Glomerular endothelial cell (primary cell): ENCODE results near the gene PAQR9. TPM values are rescaled to one million over a fixed set of nuclear protein-coding genes. Genes with fewer than 3 reads are reported as not detected.
"Not testable (repeated sequence)": the region's sequence is repeated elsewhere in the genome, so short reads cannot be mapped to it uniquely, and the experiment has no call there.

ENCODE experiments used
- DNase-seq: peaks from one replicate; pipeline ENCODE4 v3.0.0-alpha.2; 2011; ENCODE audit warnings: low read depth, low spot score; ENCODE audit errors: extremely low read depth
- total RNA-seq: library from RNA; depleted of rRNA; stranded (reverse); fragments of >200 nt; gene quantifications from 2 replicates; pipeline ENCODE4 v1.2.3, GENCODE V29; 2015

Gene PAQR9
- total RNA-seq, result not detected in 2 replicates

GRCh38 chr3:142963516-142964448 lies at the start of gene PAQR9:
PAQR9 (minus strand) TSS chr3:142963674; CDS start chr3:142963336, 338 bp downstream.
- no peak for DNase-seq

DNA sequence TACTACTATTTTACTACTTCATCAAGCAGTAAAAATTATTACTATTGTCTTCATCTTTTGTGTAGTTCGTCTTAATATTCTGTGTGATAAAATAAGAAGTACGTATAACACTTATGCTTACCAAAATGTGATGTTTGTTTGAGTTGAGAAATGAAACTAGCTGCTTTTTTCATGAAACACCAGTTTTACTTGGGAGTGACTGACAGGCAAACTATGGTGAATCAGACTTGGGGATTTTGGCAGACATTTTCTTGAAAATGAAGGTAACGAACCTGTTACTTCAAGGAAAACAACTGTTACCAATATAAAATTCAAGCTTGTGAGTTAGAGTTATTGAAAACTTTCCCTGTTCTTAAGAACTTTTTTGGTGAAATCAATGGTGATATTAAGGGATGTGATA lies 48.2 kb upstream of the PAQR9 start:
- DNase-seq, result no peak

DNA sequence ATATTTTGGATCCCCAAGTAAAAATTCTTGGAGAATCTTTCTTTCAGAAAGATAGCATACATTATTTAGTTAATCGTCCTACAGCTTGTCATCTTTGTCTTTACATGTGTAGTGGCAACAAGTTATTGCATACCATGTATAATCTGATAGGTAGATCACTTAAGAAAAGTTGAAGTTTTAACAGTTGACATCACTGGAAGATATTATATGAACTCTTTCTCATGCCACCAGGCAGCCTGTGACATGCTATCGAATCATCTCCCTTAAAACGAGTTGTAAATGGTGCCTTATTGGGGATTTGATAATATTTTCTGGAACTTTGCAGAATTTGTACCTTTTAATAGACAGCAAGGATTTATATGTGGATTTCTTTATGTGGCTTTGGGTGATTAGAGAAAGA lies 46.5 kb upstream of the PAQR9 start:
- DNase-seq, result no peak

GRCh38 chr3:143004823-143005222 lies 41.3 kb upstream of the PAQR9 start:
- DNase-seq, result no peak

DNA sequence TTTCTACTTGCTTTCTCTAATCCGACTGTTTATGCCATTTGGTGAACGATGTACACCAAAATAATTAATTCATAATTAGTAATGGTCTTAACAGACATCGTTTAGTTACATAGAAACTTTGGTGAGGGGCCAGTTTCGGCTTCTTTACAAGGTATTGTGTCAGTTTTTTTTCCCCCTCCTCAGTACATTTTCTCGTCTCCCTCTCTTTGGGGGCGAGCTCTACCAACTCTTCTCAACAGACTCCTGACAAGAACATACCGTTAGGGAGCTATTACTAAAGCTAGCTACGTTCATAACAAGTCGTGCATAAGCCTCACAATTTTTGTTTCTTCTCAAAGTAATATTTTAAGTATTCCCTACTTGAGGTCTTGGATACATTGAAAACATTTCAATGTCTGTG lies 39.3 kb upstream of the PAQR9 start:
- no peak for DNase-seq

GRCh38 chr3:143002083-143002712 lies 38.7 kb upstream of the PAQR9 start:
- no peak for DNase-seq

DNA sequence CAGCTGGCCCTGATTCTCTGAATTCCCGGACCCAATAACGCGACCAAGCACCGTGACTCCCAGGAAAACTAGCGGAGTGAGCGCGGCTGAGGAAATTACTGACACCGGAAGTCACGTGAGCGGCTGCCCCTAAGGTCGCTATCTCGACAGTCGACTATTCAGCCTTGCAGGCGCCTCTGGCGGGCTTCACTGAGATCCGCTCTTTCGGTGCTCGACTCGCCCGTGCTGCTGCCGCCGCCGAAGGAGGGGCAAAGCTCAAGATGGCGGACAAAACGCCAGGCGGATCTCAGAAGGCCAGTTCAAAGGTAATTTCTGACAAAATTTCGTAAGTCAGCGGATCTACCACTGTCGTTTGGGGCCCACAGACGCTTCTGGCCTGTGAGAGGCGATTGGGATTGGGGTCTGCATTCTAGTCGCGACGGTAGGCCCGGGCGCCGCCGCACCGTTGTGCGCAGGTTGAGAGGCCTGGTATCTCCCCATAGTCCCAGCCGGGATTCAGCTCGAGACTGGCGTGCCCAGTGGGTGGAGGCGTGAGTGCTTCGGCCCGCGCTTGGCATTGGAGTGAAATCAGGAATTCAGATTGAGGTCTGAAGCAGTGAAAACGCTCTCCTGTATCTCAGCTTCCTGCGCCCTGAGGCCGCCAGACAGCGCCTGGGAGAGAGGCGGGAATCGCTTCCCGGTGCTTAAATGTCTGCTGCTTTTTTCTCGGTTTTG lies 38.1 kb upstream of the PAQR9 start, which contains the start of gene U2SURP:
Gene U2SURP, plus strand, starts transcription at position 202 of the 714 bp plus-strand sequence. Its CDS starts 59 bp downstream, at position 261.
- DNase-seq, result peak; percentile 93

DNA sequence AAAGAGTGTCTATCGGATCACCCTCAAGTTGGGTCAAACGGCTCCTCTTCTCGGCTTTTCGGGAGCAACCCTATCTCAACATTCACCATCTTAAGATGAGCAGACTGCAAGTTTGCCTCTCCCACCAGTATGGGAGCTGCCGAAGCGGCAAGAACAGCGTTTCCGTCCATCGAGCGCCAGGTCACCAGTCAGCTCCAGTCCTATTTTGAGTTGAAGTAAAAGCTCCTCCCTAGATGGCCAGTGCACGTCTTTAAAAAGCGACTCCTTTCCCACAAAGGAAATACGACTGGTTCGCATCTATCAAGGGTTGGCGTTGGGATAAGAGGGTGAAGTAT lies 37.5 kb upstream of the PAQR9 start:
- no peak for DNase-seq

DNA sequence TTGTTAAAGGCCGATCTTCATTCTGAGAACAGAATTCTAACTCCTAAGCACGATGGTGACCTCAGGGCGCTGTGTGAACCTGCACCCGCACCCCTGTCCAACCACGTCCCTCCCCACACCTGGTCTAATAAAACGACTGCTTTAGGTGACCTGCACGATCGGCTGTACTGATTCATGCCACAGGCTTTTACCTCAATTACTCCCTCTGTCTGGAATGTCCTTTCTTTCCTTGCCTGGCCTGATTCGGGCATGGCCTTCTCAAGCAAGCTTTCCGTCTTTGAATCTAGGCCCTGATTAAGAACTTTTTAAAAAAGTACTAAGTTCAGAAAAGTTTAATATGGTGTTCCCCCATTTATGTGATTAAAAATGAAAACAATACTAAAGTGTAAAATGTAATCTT lies 37.1 kb upstream of the PAQR9 start:
- DNase-seq, result no peak

DNA sequence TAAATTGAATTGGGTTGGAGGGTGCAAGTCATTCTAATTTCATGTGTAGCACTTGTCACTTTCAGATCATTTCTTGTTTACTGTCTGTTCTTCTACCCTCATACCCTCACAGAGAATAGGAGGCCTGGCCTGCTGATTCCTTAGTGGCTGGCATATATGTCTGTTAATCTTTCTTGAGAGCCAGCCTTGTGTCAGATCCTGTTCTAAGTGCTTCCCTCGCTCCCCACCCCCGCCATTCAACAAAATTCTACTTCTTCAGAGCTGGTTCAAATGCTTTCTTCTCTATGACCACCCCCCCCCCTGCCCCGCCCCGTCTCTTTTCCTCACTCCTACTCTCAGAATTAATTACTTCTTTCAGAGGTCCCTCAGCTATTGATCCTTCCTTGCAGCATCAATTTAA lies 36.4 kb upstream of the PAQR9 start:
- no peak for DNase-seq

- no peak for DNase-seq
Observed at GRCh38 chr3:142998439-142998838, 35.0 kb upstream of the PAQR9 start.

GRCh38 chr3:142997330-142997729 lies 33.9 kb upstream of the PAQR9 start:
- DNase-seq, result no peak

DNA sequence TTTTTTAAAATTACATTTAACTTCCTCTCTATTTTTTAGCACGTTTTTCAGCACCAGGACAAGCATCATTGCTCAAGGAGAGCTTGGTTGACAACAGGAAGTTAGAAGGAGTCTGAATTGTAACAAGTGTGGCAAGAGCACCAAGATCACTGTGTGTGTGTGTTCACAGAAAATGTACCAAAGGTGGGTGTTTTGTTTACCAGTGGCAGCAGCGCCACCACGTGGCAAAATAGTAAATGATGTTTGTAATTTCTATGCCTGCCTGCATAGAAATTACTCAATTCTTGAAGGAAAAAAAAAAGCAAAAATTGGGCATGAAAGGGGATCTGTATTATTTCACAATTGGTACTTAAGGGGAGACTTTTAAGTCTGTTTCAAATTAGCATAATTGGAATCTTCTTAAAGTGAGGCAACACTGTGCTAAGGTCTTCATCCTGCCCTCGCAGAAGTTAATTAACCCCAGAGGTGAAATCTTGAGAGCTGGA lies 30.5 kb upstream of the PAQR9 start:
- no peak for DNase-seq

DNA sequence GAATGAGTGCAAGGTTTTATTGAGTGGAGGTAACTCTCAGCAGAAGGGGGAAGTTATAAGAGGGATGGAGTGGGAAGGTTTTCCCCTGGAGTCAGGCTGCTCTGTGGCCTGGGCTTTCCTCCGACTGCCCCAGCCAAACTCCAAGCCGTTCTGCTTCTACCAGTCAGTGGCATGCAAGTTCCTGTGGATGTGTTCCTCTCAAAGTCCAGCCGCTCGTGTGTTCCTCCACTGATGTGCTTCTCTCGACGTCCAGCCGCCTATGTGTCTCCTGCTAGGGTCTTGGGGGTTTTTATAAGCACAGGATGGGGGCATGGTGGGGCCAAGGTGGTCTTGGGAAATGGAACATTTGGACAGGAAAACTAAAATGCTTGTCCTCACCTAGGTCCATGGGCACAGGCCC lies 28.8 kb upstream of the PAQR9 start:
- DNase-seq, result no peak

DNA sequence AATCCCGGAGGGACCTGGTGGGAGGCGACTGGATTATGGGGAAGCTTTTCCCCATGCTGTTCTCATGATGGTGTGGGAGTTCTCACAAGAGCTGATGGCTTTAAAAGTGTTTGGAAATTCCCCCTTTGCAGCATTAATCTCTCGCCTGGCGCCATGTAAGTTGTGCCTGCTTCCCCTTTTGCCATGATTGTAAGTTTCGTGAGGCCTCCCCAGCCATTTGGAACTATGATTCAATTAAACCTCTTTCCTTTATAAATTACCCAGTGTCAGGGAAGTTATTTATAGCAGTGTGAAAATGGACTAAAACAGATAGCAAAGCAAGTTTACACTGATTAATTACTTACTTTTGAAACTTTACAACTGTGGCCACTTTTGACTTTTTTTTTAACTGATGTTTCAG lies 27.2 kb upstream of the PAQR9 start:
- no peak for DNase-seq

DNA sequence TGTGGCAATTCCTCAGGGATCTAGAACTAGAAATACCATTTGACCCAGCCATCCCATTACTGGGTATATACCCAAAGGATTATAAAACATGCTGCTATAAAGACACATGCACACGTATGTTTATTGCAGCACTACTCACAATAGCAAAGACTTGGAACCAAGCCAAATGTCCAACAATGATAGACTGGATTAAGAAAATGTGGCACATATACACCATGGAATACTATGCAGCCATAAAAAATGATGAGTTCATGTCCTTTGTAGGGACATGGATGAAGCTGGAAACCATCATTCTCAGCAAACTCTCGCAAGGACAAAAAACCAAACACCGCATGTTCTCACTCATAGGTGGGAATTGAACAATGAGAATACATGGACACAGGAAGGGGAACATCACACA lies 25.4 kb upstream of the PAQR9 start:
- not testable (repeated sequence) for DNase-seq

DNA sequence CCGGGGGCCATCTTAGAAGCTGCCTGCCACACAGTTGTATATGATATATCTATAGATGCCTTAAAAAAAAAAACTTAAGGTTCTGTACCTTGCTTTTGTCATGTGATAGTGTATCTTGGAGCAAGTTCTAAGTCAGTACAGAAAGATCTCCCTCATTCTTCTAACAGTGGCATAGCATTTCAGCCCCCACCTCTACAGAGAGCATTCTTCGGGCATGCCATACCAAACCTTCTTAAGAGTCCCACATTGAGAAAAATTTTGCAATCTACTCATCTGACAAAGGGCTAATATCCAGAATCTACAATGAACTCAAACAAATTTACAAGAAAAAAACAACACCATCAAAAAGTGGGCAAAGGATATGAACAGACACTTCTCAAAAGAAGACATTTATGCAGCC lies 24.7 kb upstream of the PAQR9 start:
- not testable (repeated sequence) for DNase-seq

- no peak for DNase-seq
Observed at GRCh38 chr3:142987707-142988106, 24.2 kb upstream of the PAQR9 start.

- DNase-seq, result no peak
Observed at GRCh38 chr3:142987080-142987700, 23.7 kb upstream of the PAQR9 start.

GRCh38 chr3:142984255-142984654 lies 20.8 kb upstream of the PAQR9 start:
- DNase-seq, result no peak

GRCh38 chr3:142983318-142983717 lies 19.8 kb upstream of the PAQR9 start:
- DNase-seq, result no peak
